OCI-LY3 (cell line): Measurements from ENCODE around the gene SLIT1.

Experiments used
- H2AFZ ChIP-seq: fragments of 200-600, 300-600 bp; shearing (Covaris generic); 2 replicates; pipeline ENCODE4 v1.6.0; 2014; ENCODE audit warnings: antibody characterized with exemption, low read depth, low read length
- H3K27ac ChIP-seq: fragments of 200-600, 300-600 bp; sonication (generic); 2 replicates; pipeline ENCODE4 v1.5.1; 2014; ENCODE audit warnings: mild to moderate bottlenecking, low read length, moderate library complexity, mixed read lengths
- H3K27me3 ChIP-seq: fragments of 200-600, 300-600 bp; sonication (generic); 2 replicates; pipeline ENCODE4 v1.6.1; 2014; ENCODE audit warnings: low read depth, low read length, mixed read lengths
- H3K36me3 ChIP-seq: fragments of 200-600, 300-600 bp; sonication (generic); replicated peaks from 2 replicates; pipeline ENCODE3; 2014; ENCODE audit warnings: low read depth, low read length, mixed read lengths
- H3K4me1 ChIP-seq: fragments of 300-600, 200-600 bp; sonication (generic); 2 replicates; pipeline ENCODE4 v1.6.1; 2014; ENCODE audit warnings: low read length, mixed read lengths
- H3K4me2 ChIP-seq: fragments of 200-600, 300-600 bp; sonication (generic); 2 replicates; pipeline ENCODE4 v1.6.1; 2014; ENCODE audit warnings: low read length, mixed read lengths
- H3K4me3 ChIP-seq: fragments of 300-600, 200-600 bp; sonication (generic); 2 replicates; pipeline ENCODE4 v1.5.1; 2014; ENCODE audit warnings: antibody characterized with exemption, mild to moderate bottlenecking, low read length, moderate library complexity
- H3K79me2 ChIP-seq: fragments of 300-600, 200-600 bp; shearing (Covaris generic); 2 replicates; pipeline ENCODE4 v1.6.1; 2014; ENCODE audit warnings: mild to moderate bottlenecking, low read length, mixed read lengths
- H3K9ac ChIP-seq: fragments of 300-600, 200-600 bp; shearing (Covaris generic); 2 replicates; pipeline ENCODE4 v1.6.0; 2014; ENCODE audit warnings: mild to moderate bottlenecking, low read length, moderate library complexity
- H3K9me3 ChIP-seq: fragments of 200-600, 300-600 bp; shearing (Covaris generic); 2 replicates; pipeline ENCODE4 v1.6.1; 2014; ENCODE audit warnings: low read length, mixed read lengths; ENCODE audit not compliant: insufficient read depth
- H4K20me1 ChIP-seq: fragments of 200-600, 300-600 bp; sonication (generic); 2 replicates; pipeline ENCODE4 v1.6.1; 2016; ENCODE audit warnings: low read length, mixed read lengths; ENCODE audit not compliant: insufficient read depth
- CTCF ChIP-seq: fragments of 200-600, 300-600 bp; sonication (generic); IDR thresholded peaks from 2 replicates; pipeline ENCODE4 v1.5.1; 2014; ENCODE audit warnings: antibody characterized with exemption, low read length, low read depth
- EZH2phosphoT487 ChIP-seq: fragments of 200-600 bp; shearing (Covaris generic); IDR thresholded peaks from 2 replicates; pipeline ENCODE4 v1.6.1; 2018; ENCODE audit warnings: antibody characterized with exemption, mixed run types, low read depth

The SLIT1 gene

DNA sequence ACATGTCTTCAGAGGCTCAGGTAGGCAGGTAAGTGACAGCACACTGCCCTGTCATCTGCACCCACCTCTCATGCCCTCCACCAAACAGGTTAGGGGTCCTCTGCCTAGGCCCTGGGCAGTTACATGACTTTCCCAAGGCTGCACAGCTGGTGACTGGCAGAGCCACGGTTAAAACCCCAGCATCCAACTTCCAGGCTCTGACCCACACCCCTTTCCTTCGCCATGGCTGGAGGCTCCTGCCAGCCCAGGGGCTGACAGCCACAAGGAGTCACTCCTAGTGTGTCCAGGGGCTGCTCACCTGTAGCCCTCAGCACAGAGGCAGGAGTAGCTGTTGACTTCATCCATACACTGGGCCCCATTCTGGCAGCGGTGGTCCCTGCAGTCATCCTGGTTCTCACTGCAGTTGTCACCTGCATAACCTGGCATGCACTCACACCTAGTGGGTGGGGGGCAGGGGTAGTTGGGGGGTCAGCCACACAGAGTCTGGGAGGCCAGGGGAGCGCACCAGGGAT lies 175.0 kb downstream of the SLIT1 start:
- H2AFZ ChIP-seq = no peak overlapping the region
- no peak overlapping the region for H3K9ac ChIP-seq
- H3K27ac ChIP-seq = no peak overlapping the region
- H3K4me2 ChIP-seq = no peak overlapping the region
- no peak overlapping the region for H3K4me3 ChIP-seq
- H3K27me3 ChIP-seq = no peaks in the 10 kb centered on the region
- 0 out of 2 replicates have a peak, but pooled peaks cover 6% of the 10 kb centered on the region for H3K9me3 ChIP-seq
- H3K79me2 ChIP-seq = no peaks in the 10 kb centered on the region
- H3K4me1 ChIP-seq = no peaks in the 10 kb centered on the region
- H3K36me3 ChIP-seq = no peaks in the 10 kb centered on the region
- no peaks in the 10 kb centered on the region for H4K20me1 ChIP-seq
- TF ChIP-seq EZH2phosphoT487 (no peak), CTCF (no peak)

DNA sequence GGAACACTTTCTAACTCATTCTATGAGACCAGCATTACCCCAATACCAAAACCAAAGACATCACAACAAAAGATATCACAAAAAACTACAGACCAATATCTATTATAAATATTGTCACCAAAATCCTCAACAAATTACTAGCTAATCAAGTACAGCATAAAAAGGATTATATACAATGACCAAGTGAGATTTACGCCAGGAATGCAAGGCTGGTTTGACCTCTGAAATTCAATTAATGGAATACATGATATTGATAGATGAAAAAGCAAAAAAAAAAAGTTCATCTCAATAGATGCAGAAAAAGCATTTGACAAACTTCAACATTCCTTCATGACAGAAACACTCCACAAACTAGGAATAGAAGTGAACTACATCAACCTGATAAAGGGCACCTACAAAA lies 178.3 kb downstream of the SLIT1 start:
- Histone ChIP-seq H3K27ac (no peak overlapping the region), H4K20me1 (no peaks in the 10 kb centered on the region)

DNA sequence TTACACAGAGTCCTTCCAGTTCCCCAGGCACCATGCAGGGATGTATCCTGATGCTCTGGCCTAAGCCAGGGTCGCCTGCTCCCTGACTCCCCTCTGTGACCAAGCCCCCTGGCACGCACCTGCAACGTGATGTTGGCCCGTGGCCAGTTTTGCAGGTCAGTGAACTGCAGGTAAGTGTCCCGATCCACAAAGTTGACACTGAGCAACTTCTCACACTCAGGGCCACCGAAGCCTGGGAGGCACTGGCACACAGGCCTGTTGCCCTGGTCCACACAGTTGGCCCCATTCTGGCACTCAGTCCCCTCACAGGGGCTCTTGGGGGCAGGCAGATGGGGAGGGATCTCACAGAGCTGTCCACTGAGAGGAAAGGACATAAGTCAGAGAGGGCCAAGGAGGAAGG lies 179.4 kb downstream of the SLIT1 start:
- TF ChIP-seq EZH2phosphoT487 = no peak
- TF ChIP-seq CTCF = no peak
- H3K9me3 ChIP-seq = 0 out of 2 replicates have a peak, but pooled peaks cover 6% of the 10 kb centered on the region
- no peaks in the 10 kb centered on the region for H3K4me1 ChIP-seq
- no peak overlapping the region for H3K9ac ChIP-seq
- H4K20me1 ChIP-seq = no peaks in the 10 kb centered on the region
- no peaks in the 10 kb centered on the region for H3K36me3 ChIP-seq
- no peak overlapping the region for H3K4me3 ChIP-seq
- no peaks in the 10 kb centered on the region for H3K79me2 ChIP-seq
- H3K27ac ChIP-seq = no peak overlapping the region
- no peak overlapping the region for H3K4me2 ChIP-seq
- no peaks in the 10 kb centered on the region for H3K27me3 ChIP-seq
- H2AFZ ChIP-seq = no peak overlapping the region

More for the DNA sequence above, 178.3 kb downstream of the SLIT1 start:
- no peaks in the 10 kb centered on the region for H3K27me3 ChIP-seq
- H3K79me2 ChIP-seq = no peaks in the 10 kb centered on the region
- H3K36me3 ChIP-seq = no peaks in the 10 kb centered on the region
- H2AFZ ChIP-seq = no peak overlapping the region
- H3K9me3 ChIP-seq = 0 out of 2 replicates have a peak, but pooled peaks cover 6% of the 10 kb centered on the region
- no peaks in the 10 kb centered on the region for H3K4me1 ChIP-seq
- H3K4me3 ChIP-seq = no peak overlapping the region
- H3K9ac ChIP-seq = no peak overlapping the region
- TF ChIP-seq EZH2phosphoT487 (no peak), CTCF (no peak)
- no peak overlapping the region for H3K4me2 ChIP-seq

DNA sequence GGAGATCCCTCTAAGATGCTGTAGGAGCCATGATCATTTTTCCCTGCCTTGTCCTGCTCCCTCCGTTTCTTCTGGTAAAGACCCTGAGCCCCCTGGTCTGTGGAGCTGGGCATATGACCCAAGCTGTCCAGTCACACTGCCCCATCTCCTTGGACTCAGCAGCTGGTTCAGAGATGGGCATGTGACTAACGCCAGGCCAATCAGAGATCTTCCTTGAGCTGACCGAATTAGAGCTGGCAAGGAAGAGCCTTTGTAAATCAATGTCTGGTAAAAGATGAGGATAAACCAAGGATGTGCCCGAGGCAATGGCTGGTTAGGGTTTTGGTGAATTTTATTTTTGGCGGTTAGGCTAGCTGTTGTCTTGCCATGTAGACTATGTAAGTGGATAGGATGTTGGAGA lies 180.4 kb downstream of the SLIT1 start:
- 0 out of 2 replicates have a peak, but pooled peaks cover 6% of the 10 kb centered on the region for H3K9me3 ChIP-seq
- no peaks in the 10 kb centered on the region for H3K27me3 ChIP-seq

More for the DNA sequence above, 180.4 kb downstream of the SLIT1 start:
- no peaks in the 10 kb centered on the region for H4K20me1 ChIP-seq
- no peaks in the 10 kb centered on the region for H3K4me1 ChIP-seq
- no peak overlapping the region for H3K4me2 ChIP-seq
- no peaks in the 10 kb centered on the region for H3K79me2 ChIP-seq
- no peak overlapping the region for H2AFZ ChIP-seq
- no peak overlapping the region for H3K4me3 ChIP-seq
- H3K36me3 ChIP-seq = no peaks in the 10 kb centered on the region
- no peak overlapping the region for H3K27ac ChIP-seq
- TF ChIP-seq EZH2phosphoT487 = no peak
- TF ChIP-seq CTCF = no peak
- H3K9ac ChIP-seq = no peak overlapping the region
